Endothelial cell (in vitro differentiated cells): ENCODE results near the gene POM121L2. TPM values are rescaled to one million over a fixed set of nuclear protein-coding genes. Genes with fewer than 3 reads are reported as not detected.

Experiments
- DNase-seq: peaks from one replicate; pipeline ENCODE4 v3.0.0; 2021; ENCODE audit warnings: low spot score
- H3K27ac Mint-ChIP-seq: one replicate; pipeline ENCODE4 v1.8.0; 2021; ENCODE audit warnings: mixed read lengths, inconsistent platforms; ENCODE audit not compliant: unreplicated experiment
- H3K27me3 Mint-ChIP-seq: one replicate; pipeline ENCODE4 v1.8.0; 2021; ENCODE audit warnings: mild to moderate bottlenecking, moderate library complexity, mixed read lengths, inconsistent platforms; ENCODE audit not compliant: unreplicated experiment
- H3K36me3 Mint-ChIP-seq: one replicate; pipeline ENCODE4 v1.8.0; 2021; ENCODE audit warnings: mild to moderate bottlenecking, low read depth, mixed read lengths, inconsistent platforms; ENCODE audit not compliant: unreplicated experiment
- H3K4me1 Mint-ChIP-seq: one replicate; pipeline ENCODE4 v1.8.0; 2021; ENCODE audit warnings: mild to moderate bottlenecking, mixed read lengths, inconsistent platforms; ENCODE audit not compliant: unreplicated experiment
- H3K4me3 Mint-ChIP-seq: one replicate; pipeline ENCODE4 v1.8.0; 2021; ENCODE audit warnings: mild to moderate bottlenecking, mixed read lengths, inconsistent platforms; ENCODE audit not compliant: unreplicated experiment
- H3K9me3 Mint-ChIP-seq: one replicate; pipeline ENCODE4 v1.8.0; 2021; ENCODE audit warnings: mixed read lengths, inconsistent platforms; ENCODE audit not compliant: unreplicated experiment
- CTCF ChIP-seq: fragments of 200-600 bp; sonication (generic); IDR thresholded peaks from one replicate; pipeline ENCODE4 v1.5.0; 2021; ENCODE audit warnings: antibody characterized with exemption; ENCODE audit not compliant: unreplicated experiment
- total RNA-seq: library from RNA; stranded (reverse); fragmentation: NEBNext Ultra II Directional; extraction: Animal tissue kit (Norgen Biotek cat#: 25700); gene quantifications from one replicate; pipeline ENCODE4 v1.2.1, GENCODE V29; 2021; ENCODE audit not compliant: unreplicated experiment

POM121L2 gene
- total RNA-seq, 1 donor from 2014 or later, result 1.3 TPM

- peak; percentile 37 for DNase-seq
- peaks cover 4% of the 10 kb centered on the region for H3K36me3 Mint-ChIP-seq
Observed at GRCh38 chr6:27290065-27290849, 21.8 kb downstream of the POM121L2 start.

GRCh38 chr6:27288136-27289044 lies 23.7 kb downstream of the POM121L2 start:
- H3K27ac Mint-ChIP-seq, result peak overlapping the region; percentile 99
- peaks cover 51% of the 10 kb centered on the region for H3K4me1 Mint-ChIP-seq
- no peak for TF ChIP-seq CTCF
- no peaks in the 10 kb centered on the region for H3K36me3 Mint-ChIP-seq
- peak; percentile 70 for DNase-seq
- peaks cover 17% of the 10 kb centered on the region for H3K27me3 Mint-ChIP-seq
- no peaks in the 10 kb centered on the region for H3K9me3 Mint-ChIP-seq
- H3K4me3 Mint-ChIP-seq, result peak overlapping the region; percentile 87

More at GRCh38 chr6:27290065-27290849, 21.8 kb downstream of the POM121L2 start:
- H3K9me3 Mint-ChIP-seq, result no peaks in the 10 kb centered on the region
- peak overlapping the region; percentile 99 for H3K27ac Mint-ChIP-seq
- H3K27me3 Mint-ChIP-seq, result peaks cover 18% of the 10 kb centered on the region
- no peak for TF ChIP-seq CTCF
- H3K4me1 Mint-ChIP-seq, result peaks cover 60% of the 10 kb centered on the region
- peak overlapping the region; percentile 87 for H3K4me3 Mint-ChIP-seq

GRCh38 chr6:27287751-27288135 lies 24.3 kb downstream of the POM121L2 start:
- no peak for TF ChIP-seq CTCF
- DNase-seq, result no peak
- peak overlapping the region; percentile 87 for H3K4me3 Mint-ChIP-seq
- H3K27me3 Mint-ChIP-seq, result peaks cover 17% of the 10 kb centered on the region
- peak overlapping the region; percentile 99 for H3K27ac Mint-ChIP-seq
- no peaks in the 10 kb centered on the region for H3K9me3 Mint-ChIP-seq
- H3K36me3 Mint-ChIP-seq, result no peaks in the 10 kb centered on the region
- peaks cover 50% of the 10 kb centered on the region for H3K4me1 Mint-ChIP-seq

- TF ChIP-seq CTCF, result no peak
- no peak overlapping the region for H3K4me3 Mint-ChIP-seq
- no peaks in the 10 kb centered on the region for H3K36me3 Mint-ChIP-seq
Observed at GRCh38 chr6:27286141-27286540, 25.9 kb downstream of the POM121L2 start.

More at GRCh38 chr6:27286141-27286540, 25.9 kb downstream of the POM121L2 start:
- H3K27ac Mint-ChIP-seq, result no peak overlapping the region
- H3K4me1 Mint-ChIP-seq, result peaks cover 40% of the 10 kb centered on the region
- DNase-seq, result no peak
- no peaks in the 10 kb centered on the region for H3K9me3 Mint-ChIP-seq
- H3K27me3 Mint-ChIP-seq, result peaks cover 17% of the 10 kb centered on the region
